Measurements from ENCODE around the gene ERG.

DNA sequence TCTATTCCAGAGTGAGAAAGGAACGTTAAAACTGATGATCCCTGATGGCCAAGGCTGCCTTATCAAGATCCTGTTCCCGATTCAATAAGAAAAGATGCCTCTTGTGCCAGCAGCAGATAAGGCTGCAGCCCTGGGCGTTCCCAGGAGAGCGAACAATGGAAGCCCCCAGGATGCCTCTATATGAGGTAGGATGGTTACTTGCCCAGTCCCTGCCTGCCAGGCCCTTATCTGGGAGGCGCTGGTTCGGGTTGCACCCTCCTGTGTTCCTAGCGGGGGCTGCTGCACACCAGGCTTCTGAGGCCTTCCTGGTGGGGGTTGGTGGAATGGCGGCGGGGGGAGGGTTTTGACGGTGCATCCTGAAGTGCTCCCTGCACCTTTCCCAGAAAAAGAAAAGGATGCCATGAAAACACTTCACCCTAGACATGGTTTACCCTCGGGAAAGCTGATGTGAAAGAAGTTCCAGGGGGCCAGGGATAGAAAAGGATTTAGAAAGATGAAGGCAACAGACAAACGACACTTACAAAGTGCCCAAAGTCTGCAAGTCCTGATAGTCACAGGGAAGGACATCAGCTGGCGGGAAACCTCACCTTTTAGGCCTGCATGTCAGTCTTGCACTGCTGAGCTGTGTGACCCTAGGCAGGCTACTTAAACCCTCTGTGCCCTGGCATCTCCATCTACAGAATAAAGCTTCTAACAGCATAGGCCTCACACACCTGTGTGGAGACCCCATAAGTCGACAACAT lies 141.2 kb downstream of the ERG start:
- TF ChIP-seq POLR2AphosphoS5 (IDR thresholded peaks at IDR 0.05; ENCODE audit: low read depth, low read length) (no peak), POU2F2 (IDR thresholded peaks at IDR 0.05; ENCODE audit: low read depth, low read length) (no peak)
